HEK293 (cell line): ENCODE data around the gene NEO1.
A peak's percentile ranks its signal among the peaks of the same experiment; 100 is the strongest.

Experiments used
- EGR2 ChIP-seq: fragments of 450-650 bp; formaldehyde crosslinking; IDR thresholded peaks from 2 replicates; pipeline ENCODE4 v1.5.1; 2016; ENCODE audit warnings: low read depth, missing biosample characterization, missing genetic modification characterization
- FEZF1 ChIP-seq: fragments of 450-650 bp; formaldehyde crosslinking; IDR thresholded peaks from 2 replicates; pipeline ENCODE4 v1.5.1; 2016; ENCODE audit warnings: missing biosample characterization, missing genetic modification characterization
- INSM2 ChIP-seq: fragments of 450-650 bp; formaldehyde crosslinking; IDR thresholded peaks from 2 replicates; pipeline ENCODE4 v1.5.1; 2016; ENCODE audit warnings: missing biosample characterization, missing genetic modification characterization
- KLF1 ChIP-seq: fragments of 450-650 bp; formaldehyde crosslinking; IDR thresholded peaks from 2 replicates; pipeline ENCODE4 v1.5.1; 2016; ENCODE audit warnings: missing biosample characterization, missing genetic modification characterization
- KLF16 ChIP-seq: fragments of 450-650 bp; formaldehyde crosslinking; IDR thresholded peaks from 2 replicates; pipeline ENCODE4 v1.5.1; 2017; ENCODE audit warnings: missing biosample characterization, missing genetic modification characterization
- PBX3 ChIP-seq: sonication (generic); formaldehyde crosslinking; IDR thresholded peaks from 2 replicates; pipeline ENCODE4 v1.8.1; 2022; ENCODE audit warnings: mild to moderate bottlenecking, moderate library complexity, missing genetic modification reagents
- PRDM1 ChIP-seq: fragments of 450-650 bp; formaldehyde crosslinking; IDR thresholded peaks from 2 replicates; pipeline ENCODE4; 2016; ENCODE audit warnings: missing biosample characterization, missing genetic modification characterization
- SCRT1 ChIP-seq: fragments of 450-650 bp; formaldehyde crosslinking; IDR thresholded peaks from 2 replicates; pipeline ENCODE4 v1.5.1; 2016; ENCODE audit warnings: missing biosample characterization, missing genetic modification characterization, borderline replicate concordance
- WT1 ChIP-seq: fragments of 450-650 bp; formaldehyde crosslinking; IDR thresholded peaks from 2 replicates; pipeline ENCODE4 v1.5.1; 2016; ENCODE audit warnings: missing biosample characterization, missing genetic modification characterization
- ZBTB48 ChIP-seq: fragments of 450-650 bp; formaldehyde crosslinking; IDR thresholded peaks from 2 replicates; pipeline ENCODE4 v1.5.1; 2016; ENCODE audit warnings: missing biosample characterization, missing genetic modification characterization
- ZFHX2 ChIP-seq: fragments of 450-650 bp; formaldehyde crosslinking; conservative IDR thresholded peaks from 2 replicates; pipeline ENCODE4 v1.5.1; 2016; ENCODE audit warnings: missing biosample characterization, missing genetic modification characterization
- ZNF114 ChIP-seq: fragments of 450-650 bp; formaldehyde crosslinking; IDR thresholded peaks from 2 replicates; pipeline ENCODE4 v1.5.0; 2017; ENCODE audit warnings: missing biosample characterization, missing genetic modification characterization
- ZNF140 ChIP-seq: fragments of 450-650 bp; formaldehyde crosslinking; IDR thresholded peaks from 2 replicates; pipeline ENCODE4 v1.5.1; 2016; ENCODE audit warnings: missing biosample characterization, missing genetic modification characterization
- ZNF148 ChIP-seq: fragments of 450-650 bp; formaldehyde crosslinking; IDR thresholded peaks from 2 replicates; pipeline ENCODE4 v1.5.0; 2017; ENCODE audit warnings: missing biosample characterization, missing genetic modification characterization, borderline replicate concordance
- ZNF280C ChIP-seq: fragments of 450-650 bp; formaldehyde crosslinking; IDR thresholded peaks from 2 replicates; pipeline ENCODE4 v1.5.1; 2016; ENCODE audit warnings: missing biosample characterization, missing genetic modification characterization
- ZNF280D ChIP-seq: fragments of 450-650 bp; formaldehyde crosslinking; IDR thresholded peaks from 2 replicates; pipeline ENCODE4 v1.5.1; 2016; ENCODE audit warnings: missing biosample characterization, missing genetic modification characterization
- ZNF311 ChIP-seq: fragments of 450-650 bp; formaldehyde crosslinking; IDR thresholded peaks from 2 replicates; pipeline ENCODE4 v1.5.1; 2017; ENCODE audit warnings: missing biosample characterization, missing genetic modification characterization, borderline replicate concordance
- ZNF366 ChIP-seq: fragments of 450-650 bp; formaldehyde crosslinking; conservative IDR thresholded peaks from 2 replicates; pipeline ENCODE4 v1.5.1; 2016; ENCODE audit warnings: missing biosample characterization, missing genetic modification characterization
- ZNF404 ChIP-seq: fragments of 450-650 bp; formaldehyde crosslinking; IDR thresholded peaks from 2 replicates; pipeline ENCODE4 v1.5.1; 2017; ENCODE audit warnings: missing biosample characterization, missing genetic modification characterization
- ZNF449 ChIP-seq: fragments of 450-650 bp; formaldehyde crosslinking; IDR thresholded peaks from 2 replicates; pipeline ENCODE4 v1.5.1; 2017; ENCODE audit warnings: missing biosample characterization, mild to moderate bottlenecking, missing genetic modification characterization, moderate library complexity
- ZNF530 ChIP-seq: fragments of 450-650 bp; formaldehyde crosslinking; IDR thresholded peaks from 2 replicates; pipeline ENCODE4 v1.5.1; 2016; ENCODE audit warnings: low read depth, missing biosample characterization, missing genetic modification characterization
- ZNF561 ChIP-seq: fragments of 450-650 bp; IDR thresholded peaks from 2 replicates; pipeline ENCODE4 v1.5.1; 2018; ENCODE audit warnings: missing biosample characterization, missing genetic modification characterization, borderline replicate concordance
- ZNF639 ChIP-seq: fragments of 450-650 bp; formaldehyde crosslinking; IDR thresholded peaks from 2 replicates; pipeline ENCODE4 v1.5.1; 2016; ENCODE audit warnings: missing biosample characterization, missing genetic modification characterization
- ZNF677 ChIP-seq: fragments of 450-650 bp; IDR thresholded peaks from 2 replicates; pipeline ENCODE4 v1.5.0; 2018; ENCODE audit warnings: missing biosample characterization, mild to moderate bottlenecking, missing genetic modification characterization, moderate library complexity
- ZNF747 ChIP-seq: fragments of 450-650 bp; formaldehyde crosslinking; IDR thresholded peaks from 2 replicates; pipeline ENCODE4 v1.5.1; 2016; ENCODE audit warnings: missing biosample characterization, missing genetic modification characterization
- ZXDB ChIP-seq: fragments of 450-650 bp; formaldehyde crosslinking; IDR thresholded peaks from 2 replicates; pipeline ENCODE4 v1.5.1; 2016; ENCODE audit warnings: missing biosample characterization, missing genetic modification characterization

The NEO1 gene

GRCh38 chr15:73048624-73049295, 3.5 kb upstream of the NEO1 start (continued):
- TF ChIP-seq INSM2 (tag by site-specific recombination) (no peak), WT1 (tag by site-specific recombination) (peak; percentile 59), ZBTB48 (tag by site-specific recombination) (no peak), ZNF311 (no peak), SCRT1 (tag by site-specific recombination) (0 out of 2 replicates have a peak, but pooled peaks have one; percentile 19), ZNF677 (tag by site-specific recombination) (no peak), ZNF639 (tag by site-specific recombination) (no peak; the same call in 1 of the 2 replicates), KLF16 (no peak), ZNF449 (tag by site-specific recombination) (no peak), EGR2 (tag by site-specific recombination) (peak; percentile 92), KLF1 (tag by site-specific recombination) (peak; percentile 10; the same call in 1 of the 2 replicates), PBX3 (CRISPR knock-in tag) (no peak), ZFHX2 (tag by site-specific recombination) (peak; percentile 88), ZNF140 (no peak), ZNF280C (tag by site-specific recombination) (no peak), ZNF561 (no peak), ZNF148 (no peak), ZNF404 (tag by site-specific recombination) (no peak), ZNF366 (0 out of 2 replicates have a peak, but pooled peaks have one; percentile 16), FEZF1 (tag by site-specific recombination) (peak; percentile 45), ZNF747 (tag by site-specific recombination) (no peak), ZNF114 (no peak), PRDM1 (no peak), ZNF280D (tag by site-specific recombination) (no peak), ZNF530 (tag by site-specific recombination) (no peak), ZXDB (tag by site-specific recombination) (peak; percentile 69; the same call in 1 of the 2 replicates)
